ENCODE data around the gene RHBDL1. TPM values are rescaled to one million over a fixed set of nuclear protein-coding genes. Genes with fewer than 3 reads are reported as not detected.

The RHBDL1 gene
- total and polyA plus RNA-seq, 9 of the 15 experiments (the other 6 are each of a cell fraction or from before 2014, with no cell fraction given): 0.03 to 5.6 (median 1.3) TPM; not detected in 1

GRCh38 chr16:660459-661183 lies 14.8 kb upstream of the RHBDL1 start:
- Histone ChIP-seq H3K36me3 (ENCODE audit: control insufficient read depth, insufficient read depth, low read length) (no peaks in the 10 kb centered on the region), H3K9me3 (replicated peaks; ENCODE audit: control insufficient read depth, insufficient read depth, low read depth, low read length) (no peaks in the 10 kb centered on the region), H3K27ac (ENCODE audit: extremely low read depth, low read depth, low read length) (peak overlapping the region; percentile 66; the same call in 2 of the 3 replicates), H3K4me3 (peak overlapping the region; percentile 20; the same call in 1 of the 2 replicates), H2AFZ (ENCODE audit: low read depth, low read length) (peak overlapping the region; percentile 95), H3K4me2 (ENCODE audit: insufficient read depth, low read length) (peak overlapping the region; percentile 78), H3K4me1 (replicated peaks in 1 of 2; ENCODE audit: control insufficient read depth in 2 of 2, insufficient read depth in 2 of 2, low read length in 2 of 2) (peaks cover 2 to 92% of the 10 kb centered on the region in 2 experiments; a peak in 4 of 5 replicates), H3K79me2 (ENCODE audit: control insufficient read depth, insufficient read depth, low read length) (no peaks in the 10 kb centered on the region; the same call in 2 of the 3 replicates), H4K20me1 (replicated peaks; ENCODE audit: control insufficient read depth, insufficient read depth, low read length) (no peaks in the 10 kb centered on the region), H3K9me1 (ENCODE audit: control insufficient read depth, insufficient read depth, low read length) (no peaks in the 10 kb centered on the region), H3K9ac (ENCODE audit: insufficient read depth in 1 of 2, low read depth in 2 of 2, low read length in 2 of 2) (peak overlapping the region; percentile 70 to 95; a peak in 3 of 4 replicates), H3K27me3 (ENCODE audit: control insufficient read depth in 2 of 2, insufficient read depth in 2 of 2, low read length in 2 of 2) (no peaks in the 10 kb centered on the region)
- in situ Hi-C loops (cut with MboI) (no loop called here), intact Hi-C loops (cut with micrococcal nuclease) (loop anchor here (2.0 to 10.0 kb wide), 2 partner anchors 72 to 266 kb away; partner anchors contain the start of gene NME4)
- POLR2A ChIA-PET: interaction anchor here (0.6 kb wide), 3 partner anchors 10 to 82 kb away, joined by 3 to 5 read pairs (median 3); no protein-coding TSS in a partner anchor
- BruUV-seq (replicated peaks): no TSS peak
- CTCF ChIA-PET (ENCODE audit: low intra/inter-chr PET ratio): interaction anchor here (0.6 to 1.9 kb wide), 2 partner anchors 82 to 503 kb away, joined by 3 to 8 read pairs; no protein-coding TSS in a partner anchor
- WGBS (ENCODE audit: insufficient coverage, low coverage, missing lambda C conversion rate): 13% methylated on average over 28 of the region's 43 CpGs
- FAIRE-seq: peak; percentile 95
- ATAC-seq: peak; percentile 99
- peak; percentile 95 to 98 (median 97) for DNase-seq (ENCODE audit: extremely low read depth in 1 of 4, low spot score in 3 of 4)
- TF ChIP-seq ZNF518B (CRISPR knock-in tag; IDR thresholded peaks at IDR 0.05) (no peak), SRSF1 (IDR thresholded peaks at IDR 0.05; ENCODE audit: low read depth, low read length) (no peak), ZBTB26 (CRISPR knock-in tag; IDR thresholded peaks at IDR 0.05) (no peak), KAT7 (CRISPR knock-in tag; IDR thresholded peaks at IDR 0.05; ENCODE audit: borderline replicate concordance) (no peak), ZNF699 (CRISPR knock-in tag; IDR thresholded peaks at IDR 0.05; ENCODE audit: insufficient replicate concordance) (no peak), ZBTB33 (CRISPR knock-in tag; IDR thresholded peaks at IDR 0.05) (peak; percentile 99), GABPB1 (CRISPR knock-in tag; IDR thresholded peaks at IDR 0.05) (peak; percentile 59), ARNT (IDR thresholded peaks at IDR 0.05) (no peak), CCAR2 (IDR thresholded peaks at IDR 0.05; ENCODE audit: low read depth, low read length) (no peak), NCOR1 (IDR thresholded peaks at IDR 0.05) (no peak), ZNF668 (CRISPR knock-in tag; IDR thresholded peaks at IDR 0.05) (no peak)
- TF ChIP-seq, protein P1, sequence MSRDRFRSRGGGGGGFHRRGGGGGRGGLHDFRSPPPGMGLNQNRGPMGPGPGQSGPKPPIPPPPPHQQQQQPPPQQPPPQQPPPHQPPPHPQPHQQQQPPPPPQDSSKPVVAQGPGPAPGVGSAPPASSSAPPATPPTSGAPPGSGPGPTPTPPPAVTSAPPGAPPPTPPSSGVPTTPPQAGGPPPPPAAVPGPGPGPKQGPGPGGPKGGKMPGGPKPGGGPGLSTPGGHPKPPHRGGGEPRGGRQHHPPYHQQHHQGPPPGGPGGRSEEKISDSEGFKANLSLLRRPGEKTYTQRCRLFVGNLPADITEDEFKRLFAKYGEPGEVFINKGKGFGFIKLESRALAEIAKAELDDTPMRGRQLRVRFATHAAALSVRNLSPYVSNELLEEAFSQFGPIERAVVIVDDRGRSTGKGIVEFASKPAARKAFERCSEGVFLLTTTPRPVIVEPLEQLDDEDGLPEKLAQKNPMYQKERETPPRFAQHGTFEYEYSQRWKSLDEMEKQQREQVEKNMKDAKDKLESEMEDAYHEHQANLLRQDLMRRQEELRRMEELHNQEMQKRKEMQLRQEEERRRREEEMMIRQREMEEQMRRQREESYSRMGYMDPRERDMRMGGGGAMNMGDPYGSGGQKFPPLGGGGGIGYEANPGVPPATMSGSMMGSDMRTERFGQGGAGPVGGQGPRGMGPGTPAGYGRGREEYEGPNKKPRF (IDR thresholded peaks at IDR 0.05; ENCODE audit: low read depth, low read length): no peak

Measured in K562 (cell line).